ENCODE data around the gene HDAC7.
A peak's percentile ranks its signal among the peaks of the same experiment; 100 is the strongest.

Gene HDAC7

GRCh38 chr12:47837190-47838171, 17.8 kb upstream of the HDAC7 start:
- DNase-seq (ENCODE audit: low read depth in 2 of 2), result peak; percentile 83 to 84
- H3K4me3 ChIP-seq (replicated peaks in 1 of 2; ENCODE audit: low read depth in 2 of 2, low read length in 2 of 2), result no peak overlapping the region
- TF ChIP-seq CTCF (IDR thresholded peaks at IDR 0.05; ENCODE audit: low read depth, low read length), result peak; percentile 80

- DNase-seq (ENCODE audit: low read depth in 2 of 2), result no peak
- no peak for TF ChIP-seq CTCF (IDR thresholded peaks at IDR 0.05; ENCODE audit: low read depth, low read length)
- H3K4me3 ChIP-seq (replicated peaks in 1 of 2; ENCODE audit: low read depth in 2 of 2, low read length in 2 of 2), result no peak overlapping the region
These were observed 16.1 kb upstream of the HDAC7 start for GRCh38 chr12:47835831-47836155.

GRCh38 chr12:47835006-47835830, 15.5 kb upstream of the HDAC7 start:
- DNase-seq (ENCODE audit: low read depth in 2 of 2), result no peak
- no peak overlapping the region for H3K4me3 ChIP-seq (replicated peaks in 1 of 2; ENCODE audit: low read depth in 2 of 2, low read length in 2 of 2)
- no peak for TF ChIP-seq CTCF (IDR thresholded peaks at IDR 0.05; ENCODE audit: low read depth, low read length)

GRCh38 chr12:47834199-47834903, 14.6 kb upstream of the HDAC7 start:
- no peak for TF ChIP-seq CTCF (IDR thresholded peaks at IDR 0.05; ENCODE audit: low read depth, low read length)
- no peak overlapping the region for H3K4me3 ChIP-seq (replicated peaks in 1 of 2; ENCODE audit: low read depth in 2 of 2, low read length in 2 of 2)
- DNase-seq (ENCODE audit: low read depth in 2 of 2), result peak in 1 of 2 donors; percentile 26

GRCh38 chr12:47833591-47834012, 13.9 kb upstream of the HDAC7 start:
- no peak for DNase-seq (ENCODE audit: low read depth in 2 of 2)
- no peak for TF ChIP-seq CTCF (IDR thresholded peaks at IDR 0.05; ENCODE audit: low read depth, low read length)
- H3K4me3 ChIP-seq (replicated peaks in 1 of 2; ENCODE audit: low read depth in 2 of 2, low read length in 2 of 2), result no peak overlapping the region

GRCh38 chr12:47832263-47832933, 12.7 kb upstream of the HDAC7 start:
- DNase-seq (ENCODE audit: low read depth in 2 of 2), result peak in 1 of 2 donors; percentile 64
- no peak overlapping the region for H3K4me3 ChIP-seq (replicated peaks in 1 of 2; ENCODE audit: low read depth in 2 of 2, low read length in 2 of 2)
- TF ChIP-seq CTCF (IDR thresholded peaks at IDR 0.05; ENCODE audit: low read depth, low read length), result no peak

Data from cardiac fibroblast (primary cell).